ENCODE results near the gene SLC22A12.

Gene SLC22A12

GRCh38 chr11:64562723-64563351, 28.2 kb upstream of the SLC22A12 start:
- DNase-seq (ENCODE audit: low read depth): no peak

GRCh38 chr11:64563966-64564365, 27.1 kb upstream of the SLC22A12 start:
- DNase-seq (ENCODE audit: low read depth): no peak

- no peak for DNase-seq (ENCODE audit: low read depth)
These were observed 26.6 kb upstream of the SLC22A12 start for GRCh38 chr11:64564419-64564818.

GRCh38 chr11:64564947-64565889, 25.8 kb upstream of the SLC22A12 start:
- no peak for DNase-seq (ENCODE audit: low read depth)

GRCh38 chr11:64566042-64566914, 24.7 kb upstream of the SLC22A12 start:
- no peak for DNase-seq (ENCODE audit: low read depth)

GRCh38 chr11:64566915-64567891, 23.8 kb upstream of the SLC22A12 start:
- DNase-seq (ENCODE audit: low read depth): no peak

GRCh38 chr11:64568041-64568571, 22.9 kb upstream of the SLC22A12 start:
- DNase-seq (ENCODE audit: low read depth): no peak

GRCh38 chr11:64568584-64569140, 22.4 kb upstream of the SLC22A12 start:
- DNase-seq (ENCODE audit: low read depth): no peak

- no peak for DNase-seq (ENCODE audit: low read depth)
These were observed 21.6 kb upstream of the SLC22A12 start for GRCh38 chr11:64569300-64569970.

- no peak for DNase-seq (ENCODE audit: low read depth)
These were observed 20.7 kb upstream of the SLC22A12 start for GRCh38 chr11:64570341-64570740.

GRCh38 chr11:64571050-64571409, 20.0 kb upstream of the SLC22A12 start:
- no peak for DNase-seq (ENCODE audit: low read depth)

- no peak for DNase-seq (ENCODE audit: low read depth)
These were observed 19.5 kb upstream of the SLC22A12 start for GRCh38 chr11:64571410-64572091.

GRCh38 chr11:64572143-64572542, 18.9 kb upstream of the SLC22A12 start:
- DNase-seq (ENCODE audit: low read depth): no peak

- no peak for DNase-seq (ENCODE audit: low read depth)
These were observed 13.8 kb upstream of the SLC22A12 start for GRCh38 chr11:64577202-64577601.

GRCh38 chr11:64580412-64580811, 10.6 kb upstream of the SLC22A12 start:
- no peak for DNase-seq (ENCODE audit: low read depth)

- no peak for DNase-seq (ENCODE audit: low read depth)
These were observed 9.9 kb upstream of the SLC22A12 start for GRCh38 chr11:64581057-64581523.

GRCh38 chr11:64582885-64583284, 8.1 kb upstream of the SLC22A12 start:
- DNase-seq (ENCODE audit: low read depth): no peak

- no peak for DNase-seq (ENCODE audit: low read depth)
These were observed 7.4 kb upstream of the SLC22A12 start for GRCh38 chr11:64583296-64584262.

Data from stimulated activated CD8-positive, alpha-beta memory T cell treated with anti-CD3 and anti-CD28 coated beads, Interleukin-15, amount 100 ng/mL, for 24 hours (primary cell).